ENCODE measurements around the gene TNFAIP2. TPM values are rescaled to one million over a fixed set of nuclear protein-coding genes. Genes with fewer than 3 reads are reported as not detected.

The TNFAIP2 gene
- total and polyA plus RNA-seq, 9 of the 15 experiments (the other 6 are each of a cell fraction or from before 2014, with no cell fraction given): 22.6 to 68.6 (median 44.6) TPM

- intact Hi-C loops (cut with micrococcal nuclease): no loop called here
- Histone ChIP-seq H3K4me3 (no peak overlapping the region), H3K9ac (ENCODE audit: insufficient read depth in 1 of 2, low read depth in 2 of 2, low read length in 2 of 2) (peak overlapping the region in 1 of 2 experiments; percentile 87; a peak in 2 of 4 replicates), H3K36me3 (ENCODE audit: control insufficient read depth, insufficient read depth, low read length) (no peaks in the 10 kb centered on the region), H4K20me1 (replicated peaks; ENCODE audit: control insufficient read depth, insufficient read depth, low read length) (no peaks in the 10 kb centered on the region), H3K4me2 (ENCODE audit: insufficient read depth, low read length) (peak overlapping the region; percentile 26; the same call in 1 of the 2 replicates), H3K79me2 (ENCODE audit: control insufficient read depth, insufficient read depth, low read length) (no peaks in the 10 kb centered on the region; the same call in 1 of the 3 replicates), H3K4me1 (replicated peaks in 1 of 2; ENCODE audit: control insufficient read depth in 2 of 2, insufficient read depth in 2 of 2, low read length in 2 of 2) (peaks cover 51 to 92% of the 10 kb centered on the region in 2 experiments), H3K9me3 (replicated peaks; ENCODE audit: control insufficient read depth, insufficient read depth, low read depth, low read length) (no peaks in the 10 kb centered on the region), H3K27ac (ENCODE audit: extremely low read depth, low read depth, low read length) (peak overlapping the region; percentile 65; the same call in 2 of the 3 replicates), H3K9me1 (ENCODE audit: control insufficient read depth, insufficient read depth, low read length) (no peaks in the 10 kb centered on the region), H2AFZ (ENCODE audit: low read depth, low read length) (no peak overlapping the region), H3K27me3 (ENCODE audit: control insufficient read depth in 2 of 2, insufficient read depth in 2 of 2, low read length in 2 of 2) (no peaks in the 10 kb centered on the region)
- WGBS (ENCODE audit: insufficient coverage, low coverage, missing lambda C conversion rate): 6% methylated on average over 9 of the region's 32 CpGs
- in situ Hi-C loops (cut with MboI): loop anchor here (10.0 kb wide), 1 partner anchor 185 kb away; no protein-coding TSS in a partner anchor
- BruUV-seq (replicated peaks): TSS peak; percentile 34
- DNase-seq (ENCODE audit: extremely low read depth in 1 of 4, low spot score in 3 of 4) (peak; percentile 19 to 54 (median 32)), ATAC-seq (peak; percentile 11), FAIRE-seq (peak; percentile 35)
- POLR2A ChIA-PET: interaction anchor here (0.6 to 1.3 kb wide), 3 partner anchors 9 to 233 kb away, joined by 3 to 4 read pairs (median 3); no protein-coding TSS in a partner anchor
- CTCF ChIA-PET (ENCODE audit: low intra/inter-chr PET ratio): no interaction called here
- TF ChIP-seq ZNF740 (CRISPR knock-in tag; IDR thresholded peaks at IDR 0.05) (no peak), ZNF740 (tag; IDR thresholded peaks at IDR 0.05) (no peak), CREB1 (IDR thresholded peaks at IDR 0.05) (no peak), CREB1 (CRISPR knock-in tag; IDR thresholded peaks at IDR 0.05) (no peak), SRSF9 (IDR thresholded peaks at IDR 0.05; ENCODE audit: borderline replicate concordance, low read depth, low read length) (no peak), HDAC3 (IDR thresholded peaks at IDR 0.05; ENCODE audit: borderline replicate concordance, partially characterized antibody) (no peak), KLF16 (IDR thresholded peaks at IDR 0.05) (no peak), NFATC3 (IDR thresholded peaks at IDR 0.05) (no peak), NEUROD1 (IDR thresholded peaks at IDR 0.05; ENCODE audit: borderline replicate concordance, low read depth, low read length, partially characterized antibody) (no peak), ZNF239 (CRISPR knock-in tag; IDR thresholded peaks at IDR 0.05) (no peak), SIN3A (IDR thresholded peaks at IDR 0.05; ENCODE audit: borderline replicate concordance in 2 of 2, control insufficient read depth in 1 of 2, low read depth in 2 of 2, low read length in 2 of 2) (no peak), WHSC1 (IDR thresholded peaks at IDR 0.05; ENCODE audit: low read length) (no peak), HNRNPK (IDR thresholded peaks at IDR 0.05; ENCODE audit: low read depth, low read length, poor library complexity, severe bottlenecking) (no peak), EWSR1 (IDR thresholded peaks at IDR 0.05; ENCODE audit: borderline replicate concordance, low read depth, partially characterized antibody) (no peak)
- TF ChIP-seq, protein P1, sequence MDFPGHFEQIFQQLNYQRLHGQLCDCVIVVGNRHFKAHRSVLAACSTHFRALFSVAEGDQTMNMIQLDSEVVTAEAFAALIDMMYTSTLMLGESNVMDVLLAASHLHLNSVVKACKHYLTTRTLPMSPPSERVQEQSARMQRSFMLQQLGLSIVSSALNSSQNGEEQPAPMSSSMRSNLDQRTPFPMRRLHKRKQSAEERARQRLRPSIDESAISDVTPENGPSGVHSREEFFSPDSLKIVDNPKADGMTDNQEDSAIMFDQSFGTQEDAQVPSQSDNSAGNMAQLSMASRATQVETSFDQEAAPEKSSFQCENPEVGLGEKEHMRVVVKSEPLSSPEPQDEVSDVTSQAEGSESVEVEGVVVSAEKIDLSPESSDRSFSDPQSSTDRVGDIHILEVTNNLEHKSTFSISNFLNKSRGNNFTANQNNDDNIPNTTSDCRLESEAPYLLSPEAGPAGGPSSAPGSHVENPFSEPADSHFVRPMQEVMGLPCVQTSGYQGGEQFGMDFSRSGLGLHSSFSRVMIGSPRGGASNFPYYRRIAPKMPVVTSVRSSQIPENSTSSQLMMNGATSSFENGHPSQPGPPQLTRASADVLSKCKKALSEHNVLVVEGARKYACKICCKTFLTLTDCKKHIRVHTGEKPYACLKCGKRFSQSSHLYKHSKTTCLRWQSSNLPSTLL (IDR thresholded peaks at IDR 0.05): no peak
Measured at GRCh38 chr14:103109535-103110441, 13.5 kb upstream of the TNFAIP2 start.

Data from K562 (cell line).